A673 (cell line): Measurements from ENCODE around the gene NBPF14. TPM values are rescaled to one million over a fixed set of nuclear protein-coding genes. Genes with fewer than 3 reads are reported as not detected.
"Not testable (repeated sequence)": the region's sequence is repeated elsewhere in the genome, so short reads cannot be mapped to it uniquely, and the experiment has no call there.

ENCODE experiments used
- Bru-seq: library from RNA; stranded (reverse); fragments of 400-500 nt; gene quantifications from one replicate; lab custom pipeline; 2021; lab: Mats Ljungman, UMichigan
- BruChase-seq, 2 experiments: library from RNA; stranded (reverse); fragments of 400-500 nt; gene quantifications; one replicate each; lab custom pipeline; 2021; lab: Mats Ljungman, UMichigan
- BruUV-seq: library from RNA; stranded (reverse); fragments of 400-500 nt; replicated peaks from 2 replicates; lab custom pipeline; 2021; lab: Mats Ljungman, UMichigan
- CTCF ChIA-PET: fragments of 300-600 bp; sonication (Branson Sonifier 250); formaldehyde crosslinking; loops from one replicate; lab custom pipeline; 2022; ENCODE audit warnings: antibody characterized with exemption; lab: Charles Lee
- POLR2A ChIA-PET: fragments of 300-600 bp; sonication (Branson Sonifier 250); formaldehyde crosslinking; loops from one replicate; lab custom pipeline; 2022; ENCODE audit warnings: antibody characterized with exemption; ENCODE audit not compliant: low non-redundant PET; lab: Charles Lee
- DNase-seq: peaks from one replicate; pipeline ENCODE4 v3.0.0-alpha.2; 2015; ENCODE audit warnings: low spot score
- H3K27ac ChIP-seq: fragments of 200-600 bp; sonication (generic); 2 replicates; pipeline ENCODE4 v1.5.1; 2016; ENCODE audit warnings: mixed run types, low read depth, mild to moderate bottlenecking, mixed read lengths, antibody characterized with exemption, low read length; ENCODE audit not compliant: poor library complexity, severe bottlenecking
- H3K27me3 ChIP-seq: fragments of 200-600 bp; sonication (generic); replicated peaks from 2 replicates; pipeline ENCODE4 v1.6.1; 2017; ENCODE audit warnings: mixed run types, low read depth, mild to moderate bottlenecking, mixed read lengths, antibody characterized with exemption, low read length; ENCODE audit not compliant: insufficient read depth, poor library complexity
- H3K36me3 ChIP-seq: fragments of 200-600 bp; sonication (generic); 2 replicates; pipeline ENCODE4 v1.6.1; 2016; ENCODE audit warnings: mixed run types, mild to moderate bottlenecking, mixed read lengths, antibody characterized with exemption, low read length; ENCODE audit not compliant: insufficient read depth, poor library complexity, severe bottlenecking
- H3K4me1 ChIP-seq: fragments of 200-600 bp; sonication (generic); 2 replicates; pipeline ENCODE4 v1.6.1; 2017; ENCODE audit warnings: mixed run types, mild to moderate bottlenecking, mixed read lengths, antibody characterized with exemption, low read length; ENCODE audit not compliant: insufficient read depth, poor library complexity, severe bottlenecking
- H3K4me3 ChIP-seq: fragments of 200-600 bp; sonication (generic); 2 replicates; pipeline ENCODE4 v1.5.1; 2016; ENCODE audit warnings: low read depth, mixed run types, mild to moderate bottlenecking, mixed read lengths, low read length; ENCODE audit not compliant: poor library complexity, severe bottlenecking
- H3K9me3 ChIP-seq: fragments of 200-600 bp; sonication (generic); 2 replicates; pipeline ENCODE4 v1.6.1; 2016; ENCODE audit warnings: mixed run types, low read depth, mild to moderate bottlenecking, mixed read lengths, antibody characterized with exemption, low read length; ENCODE audit not compliant: poor library complexity, severe bottlenecking
- intact Hi-C: fragments of 100-400 bp; cut with micrococcal nuclease; formaldehyde crosslinking; loops from one replicate; pipeline ENCODE4 v1.10.0; 2022; ENCODE audit not compliant: unreplicated experiment
- long read RNA-seq: library from polyadenylated mRNA; stranded (forward); transcript quantifications from one replicate; pipeline ENCODE4 v2.0.0, GENCODE V29; 2022
- total RNA-seq: library from RNA; stranded (reverse); gene quantifications from 2 replicates; pipeline ENCODE4 v1.2.3, GENCODE V29; 2021

NBPF14 gene
- total RNA-seq (22.0 and 22.3 TPM in 2 replicates), Bru-seq, nascent RNA (percentile 59 among the genes with signal in this experiment), BruChase-seq, experiment 1, labeled RNA remaining after a 2-hour chase (percentile 59 among the genes with signal in this experiment), BruChase-seq, experiment 2, labeled RNA remaining after a 6-hour chase (percentile 53 among the genes with signal in this experiment)
- long read RNA-seq, partial matches to known transcripts, result 5 of 8 reads
- long read RNA-seq, other reads (novel, unspliced or antisense), result 3 of 8 reads

GRCh38 chr1:148595911-148596310 is at the start of gene NBPF14:
NBPF14 (minus strand) TSS chr1:148596011; CDS start chr1:148595717, 294 bp downstream.
- H3K9me3 ChIP-seq, H3K4me3 ChIP-seq, intact Hi-C loops, BruUV-seq, DNase-seq, H3K27me3 ChIP-seq, H3K27ac ChIP-seq, H3K36me3 ChIP-seq, H3K4me1 ChIP-seq, POLR2A ChIA-PET, CTCF ChIA-PET: not testable (repeated sequence)

GRCh38 chr1:148625451-148625850 is 29.6 kb upstream of the NBPF14 start:
- CTCF ChIA-PET, H3K27me3 ChIP-seq, DNase-seq, H3K27ac ChIP-seq, intact Hi-C loops, H3K36me3 ChIP-seq, H3K4me1 ChIP-seq, POLR2A ChIA-PET, BruUV-seq, H3K4me3 ChIP-seq, H3K9me3 ChIP-seq: not testable (repeated sequence)

DNA sequence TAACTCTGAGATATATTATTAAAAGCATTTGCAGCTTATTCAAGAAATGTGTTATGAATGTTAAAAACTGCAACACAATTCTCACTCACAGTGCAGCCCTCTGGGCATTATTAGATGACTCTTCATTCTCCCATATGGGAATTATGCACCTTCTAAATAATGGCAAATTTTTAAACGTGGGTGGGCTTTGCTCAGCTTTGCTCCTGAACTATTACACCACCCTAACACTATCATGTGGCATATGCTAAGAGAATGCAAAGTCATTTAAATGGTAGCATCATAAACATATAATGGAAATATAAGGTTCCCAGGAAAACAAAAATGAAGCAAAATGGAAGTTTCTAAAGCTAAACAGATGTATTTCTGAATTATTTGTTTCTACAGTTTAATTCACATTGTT is 22.4 kb upstream of the NBPF14 start:
- POLR2A ChIA-PET, intact Hi-C loops, H3K36me3 ChIP-seq, H3K4me1 ChIP-seq, DNase-seq, H3K4me3 ChIP-seq, H3K9me3 ChIP-seq, H3K27me3 ChIP-seq, CTCF ChIA-PET, H3K27ac ChIP-seq, BruUV-seq: not testable (repeated sequence)

GRCh38 chr1:148605266-148605665 is 9.5 kb upstream of the NBPF14 start:
- intact Hi-C loops, BruUV-seq, H3K36me3 ChIP-seq, H3K4me1 ChIP-seq, CTCF ChIA-PET, H3K27me3 ChIP-seq, H3K9me3 ChIP-seq, H3K4me3 ChIP-seq, POLR2A ChIA-PET, H3K27ac ChIP-seq: not testable (repeated sequence)
- peak; percentile 1 for DNase-seq

GRCh38 chr1:148595360-148595759 is 451 bp downstream of the NBPF14 start:
- H3K27ac ChIP-seq, H3K4me1 ChIP-seq, DNase-seq, POLR2A ChIA-PET, H3K27me3 ChIP-seq, BruUV-seq, intact Hi-C loops, H3K36me3 ChIP-seq, H3K4me3 ChIP-seq, H3K9me3 ChIP-seq, CTCF ChIA-PET: not testable (repeated sequence)

DNA sequence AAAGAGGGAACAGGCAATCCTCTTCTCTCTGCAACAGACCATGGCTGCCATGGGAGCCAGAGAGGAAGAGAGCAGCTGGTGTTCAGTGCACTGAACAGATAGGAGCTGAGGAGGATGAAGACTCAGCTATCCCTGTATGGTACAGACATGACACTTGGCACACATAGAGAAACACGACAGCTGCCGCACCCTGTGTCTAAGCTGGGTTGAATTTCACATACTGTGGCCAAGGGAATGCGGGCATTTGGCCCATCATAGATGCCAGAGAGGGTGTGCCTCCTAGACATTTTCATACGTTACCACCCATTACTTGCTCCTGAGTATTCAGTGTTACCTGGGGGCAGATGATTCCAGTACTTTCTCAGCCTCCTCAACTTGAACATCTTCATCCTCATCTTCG is 4.7 kb downstream of the NBPF14 start:
- H3K4me3 ChIP-seq, H3K27me3 ChIP-seq, CTCF ChIA-PET, H3K4me1 ChIP-seq, H3K36me3 ChIP-seq, POLR2A ChIA-PET, H3K27ac ChIP-seq, intact Hi-C loops, BruUV-seq, H3K9me3 ChIP-seq, DNase-seq: not testable (repeated sequence)

- H3K9me3 ChIP-seq, POLR2A ChIA-PET, H3K27ac ChIP-seq, intact Hi-C loops, CTCF ChIA-PET, H3K4me3 ChIP-seq, DNase-seq, H3K36me3 ChIP-seq, BruUV-seq, H3K4me1 ChIP-seq, H3K27me3 ChIP-seq: not testable (repeated sequence)
Observed at GRCh38 chr1:148532158-148532557, 63.7 kb downstream of the NBPF14 start.
